Stimulated activated CD8-positive, alpha-beta memory T cell treated with anti-CD3 and anti-CD28 coated beads, Interleukin-12 subunit alpha, Interleukin-12 subunit beta, amount 100 ng/mL, for 4 hours (primary cell): ENCODE measurements around the gene NANOGP8.

ENCODE experiments used
- DNase-seq: peaks from one replicate; pipeline ENCODE4 v3.0.0-alpha.2; 2020; ENCODE audit warnings: low read depth

NANOGP8 gene

DNA sequence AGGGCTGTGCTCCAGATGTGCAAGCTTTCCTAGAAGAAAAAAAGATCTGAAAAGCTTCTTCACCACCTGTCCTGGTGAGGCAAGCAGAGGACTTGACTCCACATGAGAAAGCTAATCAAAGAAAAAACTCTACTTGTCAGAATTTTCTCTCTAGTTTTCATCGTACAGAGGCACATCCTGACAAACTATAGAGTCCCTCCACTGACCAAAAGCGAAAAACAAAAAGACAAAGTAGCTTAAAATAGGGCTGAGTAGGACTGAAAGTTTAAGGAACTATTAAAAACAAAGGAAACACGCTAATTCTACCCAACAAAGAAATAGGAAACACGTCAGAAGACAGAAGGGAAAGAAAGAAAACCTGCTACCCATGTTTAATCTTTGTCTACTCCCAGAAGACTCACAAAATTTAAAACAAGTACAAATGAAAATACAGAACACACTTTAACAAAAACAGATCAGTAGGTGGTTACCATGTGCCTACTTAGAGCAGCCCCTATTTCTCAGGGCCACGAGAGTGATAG, 26.5 kb downstream of the NANOGP8 start:
- no peak for DNase-seq

GRCh38 chr15:35055416-35056105, 29.5 kb downstream of the NANOGP8 start:
- no peak for DNase-seq

- DNase-seq, result no peak
These were observed 30.7 kb downstream of the NANOGP8 start for GRCh38 chr15:35054380-35054779.

DNA sequence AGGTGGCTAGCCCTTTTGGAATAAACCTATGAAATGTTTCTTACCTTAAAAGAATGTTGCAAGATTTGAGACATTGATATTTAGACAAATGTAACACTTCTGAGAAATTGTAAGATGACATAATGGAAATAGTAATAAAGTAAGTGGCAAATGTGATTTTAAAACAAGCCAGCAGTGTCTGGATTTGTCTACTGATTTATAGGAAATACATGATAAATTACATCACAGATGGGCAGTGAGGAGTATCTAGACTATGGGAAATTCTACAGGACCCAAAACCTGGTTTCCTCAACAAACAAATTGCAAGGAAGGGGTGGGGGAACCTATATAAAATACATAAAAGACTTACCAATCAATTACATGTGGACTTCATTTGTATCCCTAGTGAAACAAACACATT, 37.1 kb downstream of the NANOGP8 start:
- DNase-seq, result no peak

DNA sequence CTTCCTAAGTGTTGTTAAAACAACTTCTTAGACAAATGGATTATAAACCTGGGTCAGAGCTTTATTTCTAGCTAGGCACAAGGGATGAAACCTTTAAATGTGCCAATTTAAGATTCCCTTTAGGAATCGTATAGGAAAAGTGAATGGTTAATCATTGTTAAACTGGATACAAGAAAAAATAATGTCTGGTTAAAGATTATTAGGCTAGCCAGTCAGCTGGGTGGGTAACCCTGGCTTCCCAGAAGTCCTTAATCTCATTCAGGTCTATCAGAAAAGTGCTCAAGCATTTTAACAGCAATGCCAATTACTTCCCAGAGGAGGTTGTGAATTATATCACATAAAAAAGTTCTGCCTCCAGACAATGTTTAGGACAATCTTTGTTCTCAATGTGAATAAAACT, 37.6 kb downstream of the NANOGP8 start:
- DNase-seq, result no peak

GRCh38 chr15:35043373-35044095, 41.6 kb downstream of the NANOGP8 start:
- no peak for DNase-seq

- DNase-seq, result no peak
These were observed 44.5 kb downstream of the NANOGP8 start for GRCh38 chr15:35040339-35041255.

GRCh38 chr15:35038626-35039451, 46.3 kb downstream of the NANOGP8 start:
- no peak for DNase-seq
